Measurements from ENCODE around the gene COX7A2L. TPM values are rescaled to one million over a fixed set of nuclear protein-coding genes. Genes with fewer than 3 reads are reported as not detected.

COX7A2L gene
- total and polyA plus RNA-seq, 9 of the 15 experiments (the other 6 are each of a cell fraction or from before 2014, with no cell fraction given), result 118 to 481 (median 163) TPM

- TF ChIP-seq USF1 (CRISPR knock-in tag; IDR thresholded peaks at IDR 0.05), result no peak
Observed at GRCh38 chr2:42316910-42317309, 44.1 kb downstream of the COX7A2L start (continued).

- ChIA-PET CTCF (ENCODE audit: low intra/inter-chr PET ratio) (no interaction called here), POLR2A (interaction anchor here (1.0 kb wide), 1 partner anchor 9 kb away, joined by 3 read pairs; no protein-coding TSS in a partner anchor)
- no peaks in the 10 kb centered on the region for H3K9me3 ChIP-seq (replicated peaks; ENCODE audit: control insufficient read depth, insufficient read depth, low read depth, low read length)
- no peak overlapping the region for H3K4me3 ChIP-seq
- peaks cover 23% of the 10 kb centered on the region; the same call in 2 of the 3 replicates for H3K36me3 ChIP-seq (ENCODE audit: control insufficient read depth, insufficient read depth, low read length)
- WGBS (ENCODE audit: insufficient coverage, low coverage, missing lambda C conversion rate), result 90% methylated on average over 6 of the region's 6 CpGs
- no peaks in the 10 kb centered on the region for H3K79me2 ChIP-seq (ENCODE audit: control insufficient read depth, insufficient read depth, low read length)
- H3K9me1 ChIP-seq (ENCODE audit: control insufficient read depth, insufficient read depth, low read length), result no peaks in the 10 kb centered on the region
- intact Hi-C loops (cut with micrococcal nuclease) (no loop called here), in situ Hi-C loops (cut with MboI) (no loop called here)
- H3K4me1 ChIP-seq (replicated peaks in 1 of 2; ENCODE audit: control insufficient read depth in 2 of 2, insufficient read depth in 2 of 2, low read length in 2 of 2), result no peaks in the 10 kb centered on the region
- TF ChIP-seq RNF219 (CRISPR knock-in tag; IDR thresholded peaks at IDR 0.05), result no peak
- H3K9ac ChIP-seq (ENCODE audit: insufficient read depth in 1 of 2, low read depth in 2 of 2, low read length in 2 of 2), result no peak overlapping the region
- no peak overlapping the region for H2AFZ ChIP-seq (ENCODE audit: low read depth, low read length)
- ATAC-seq (no peak), DNase-seq (ENCODE audit: extremely low read depth in 1 of 4, low spot score in 3 of 4) (no peak), FAIRE-seq (no peak)
- BruUV-seq (replicated peaks), result no TSS peak
- no peak overlapping the region for H3K4me2 ChIP-seq (ENCODE audit: insufficient read depth, low read length)
- no peaks in the 10 kb centered on the region for H3K27me3 ChIP-seq (ENCODE audit: control insufficient read depth in 2 of 2, insufficient read depth in 2 of 2, low read length in 2 of 2)
- no peaks in the 10 kb centered on the region for H4K20me1 ChIP-seq (replicated peaks; ENCODE audit: control insufficient read depth, insufficient read depth, low read length)
- H3K27ac ChIP-seq (ENCODE audit: extremely low read depth, low read depth, low read length), result no peak overlapping the region
Observed at GRCh38 chr2:42315844-42316470, 45.1 kb downstream of the COX7A2L start.
